Measurements from ENCODE around the gene OSTN.
"Not testable (repeated sequence)": the region's sequence is repeated elsewhere in the genome, so short reads cannot be mapped to it uniquely, and the experiment has no call there.

Gene OSTN

GRCh38 chr3:191235331-191236314, 36.6 kb downstream of the OSTN start:
- DNase-seq, result no peak

- no peak for DNase-seq
Observed at GRCh38 chr3:191236646-191237045, 37.6 kb downstream of the OSTN start.

- DNase-seq, result no peak
Observed at GRCh38 chr3:191237047-191237882, 38.2 kb downstream of the OSTN start.

GRCh38 chr3:191238321-191238817, 39.3 kb downstream of the OSTN start:
- no peak for DNase-seq

GRCh38 chr3:191239407-191240031, 40.5 kb downstream of the OSTN start:
- DNase-seq, result no peak

- no peak for DNase-seq
Observed at GRCh38 chr3:191240486-191240885, 41.4 kb downstream of the OSTN start.

- no peak for DNase-seq
Observed at GRCh38 chr3:191244242-191244867, 45.3 kb downstream of the OSTN start.

GRCh38 chr3:191246034-191246433, 47.0 kb downstream of the OSTN start:
- DNase-seq, result not testable (repeated sequence)

- DNase-seq, result no peak
Observed at GRCh38 chr3:191246630-191247029, 47.6 kb downstream of the OSTN start.

- DNase-seq, result no peak
Observed at GRCh38 chr3:191253089-191253799, 54.2 kb downstream of the OSTN start.

- no peak for DNase-seq
Observed at GRCh38 chr3:191254098-191254873, 55.2 kb downstream of the OSTN start.

- no peak for DNase-seq
Observed at GRCh38 chr3:191255156-191255555, 56.1 kb downstream of the OSTN start.

GRCh38 chr3:191256405-191256804, 57.4 kb downstream of the OSTN start:
- DNase-seq, result no peak

- no peak for DNase-seq
Observed at GRCh38 chr3:191257286-191257685, 58.2 kb downstream of the OSTN start.

GRCh38 chr3:191259486-191259885, 60.4 kb downstream of the OSTN start:
- DNase-seq, result no peak

- no peak for DNase-seq
Observed at GRCh38 chr3:191260431-191261303, 61.6 kb downstream of the OSTN start.

- no peak for DNase-seq
Observed at GRCh38 chr3:191261304-191261638, 62.2 kb downstream of the OSTN start.

GRCh38 chr3:191262650-191263049, 63.6 kb downstream of the OSTN start:
- DNase-seq, result no peak

GRCh38 chr3:191263365-191263764, 64.3 kb downstream of the OSTN start:
- DNase-seq, result no peak

- no peak for DNase-seq
Observed at GRCh38 chr3:191263850-191264249, 64.8 kb downstream of the OSTN start.
